Gastroesophageal sphincter (tissue), 3 donors: ENCODE data around the gene BRIX1.

ENCODE experiments used
- CTCF ChIP-seq, 4 experiments: fragments of 200-600 bp in 2 of 4; fragments of 450-650 bp in 2 of 4; sonication (generic) in 1 of 4; IDR thresholded peaks; one replicate each; pipeline ENCODE4 v1.5.1; 2017 to 2019; ENCODE audit warnings: antibody characterized with exemption in 4 of 4, mild to moderate bottlenecking in 2 of 4, moderate library complexity in 2 of 4
- POLR2A ChIP-seq, 2 donors: fragments of 450-650 bp; IDR thresholded peaks; one replicate each; pipeline ENCODE4 v1.6.1; 2017; ENCODE audit warnings: antibody characterized with exemption in 2 of 2, mild to moderate bottlenecking in 2 of 2, moderate library complexity in 1 of 2

- no peak for TF ChIP-seq CTCF (IDR thresholded peaks at IDR 0.05)
- no peak for TF ChIP-seq POLR2A (IDR thresholded peaks at IDR 0.05)
Observed at GRCh38 chr5:34919077-34919476, 3.6 kb downstream of the BRIX1 start.
